CD8-positive, alpha-beta memory T cell (primary cell): ENCODE data around the gene B4GALNT4. TPM values are rescaled to one million over a fixed set of nuclear protein-coding genes. Genes with fewer than 3 reads are reported as not detected.

Experiments
- CTCF ChIA-PET: fragments of 350-600 bp; sonication (Branson Sonifier 250); formaldehyde crosslinking; loops from one replicate; lab custom pipeline; 2021; ENCODE audit warnings: antibody characterized with exemption; lab: Charles Lee
- POLR2A ChIA-PET: fragments of 350-600 bp; sonication (Branson Sonifier 250); formaldehyde crosslinking; loops from one replicate; lab custom pipeline; 2021; ENCODE audit warnings: antibody characterized with exemption; lab: Charles Lee
- DNase-seq, 5 donors: peaks; one replicate each; pipeline versions ENCODE4 v3.0.0 to v3.0.0-alpha.2; 2020 to 2022; ENCODE audit warnings: mixed read lengths in 1 of 5
- H3K27ac ChIP-seq: one replicate; pipeline ENCODE4 v1.7.0; 2013; ENCODE audit warnings: low read depth, mild to moderate bottlenecking, low read length, moderate library complexity
- H3K27me3 ChIP-seq: 2 replicates; pipeline ENCODE4 v1.7.0; 2013; ENCODE audit warnings: low read length, mild to moderate bottlenecking; ENCODE audit not compliant: insufficient read depth, poor library complexity, severe bottlenecking
- H3K36me3 ChIP-seq: 2 replicates; pipeline ENCODE4 v1.7.0; 2013; ENCODE audit warnings: mild to moderate bottlenecking, low read length, moderate library complexity; ENCODE audit not compliant: insufficient read depth
- H3K4me1 ChIP-seq: 2 replicates; pipeline ENCODE4 v1.7.0; 2013; ENCODE audit warnings: mild to moderate bottlenecking, low read length, moderate library complexity; ENCODE audit not compliant: insufficient read depth
- H3K4me3 ChIP-seq: 2 replicates; pipeline ENCODE4 v1.7.0; 2013; ENCODE audit warnings: mild to moderate bottlenecking, low read length
- H3K9me3 ChIP-seq: 2 replicates; pipeline ENCODE4 v1.7.0; 2013; ENCODE audit warnings: mild to moderate bottlenecking, low read length
- H3K27ac Mint-ChIP-seq, 8 donors: one replicate each; pipeline ENCODE4 v1.8.0; 2020 to 2021; ENCODE audit warnings: mixed read lengths in 8 of 8, mild to moderate bottlenecking in 6 of 8, inconsistent platforms in 3 of 8, moderate library complexity in 3 of 8
- H3K27me3 Mint-ChIP-seq, 2 donors: one replicate each; pipeline ENCODE4 v1.8.0; 2020 to 2021; ENCODE audit warnings: mixed read lengths in 2 of 2, mild to moderate bottlenecking in 1 of 2, moderate library complexity in 1 of 2
- H3K36me3 Mint-ChIP-seq, 3 donors: one replicate each; pipeline ENCODE4 v1.8.0; 2020 to 2021; ENCODE audit warnings: mixed read lengths in 3 of 3, inconsistent platforms in 1 of 3, mild to moderate bottlenecking in 1 of 3
- H3K4me1 Mint-ChIP-seq, 3 donors: one replicate each; pipeline ENCODE4 v1.8.0; 2020 to 2021; ENCODE audit warnings: mixed read lengths in 3 of 3, inconsistent platforms in 1 of 3, mild to moderate bottlenecking in 1 of 3
- H3K4me3 Mint-ChIP-seq, 7 donors: one replicate each; pipeline ENCODE4 v1.8.0; 2020 to 2021; ENCODE audit warnings: mixed read lengths in 7 of 7, mild to moderate bottlenecking in 6 of 7, moderate library complexity in 4 of 7, inconsistent platforms in 2 of 7
- H3K9me3 Mint-ChIP-seq, 5 donors: one replicate each; pipeline ENCODE4 v1.8.0; 2020 to 2022; ENCODE audit warnings: mixed read lengths in 5 of 5, mild to moderate bottlenecking in 3 of 5, moderate library complexity in 2 of 5, inconsistent platforms in 1 of 5
- polyA plus RNA-seq: library from polyadenylated mRNA; unstranded; fragments of 300-500 nt; fragmentation: Illumina TruSeq; gene quantifications from one replicate; pipeline ENCODE4 v1.2.3, GENCODE V29; 2021
- total RNA-seq, 2 experiments: library from RNA; stranded (reverse); gene quantifications; one replicate each; pipeline ENCODE4 v1.2.3, GENCODE V29; 2021

The B4GALNT4 gene
- total and polyA plus RNA-seq, 3 experiments from 2014 or later = 0.31 to 0.81 (median 0.47) TPM

GRCh38 chr11:363948-364761, 5.1 kb upstream of the B4GALNT4 start:
- Histone ChIP-seq H3K4me3 (peak overlapping the region; percentile 20), H3K27me3 (peaks cover 24% of the 10 kb centered on the region), H3K27ac (no peak overlapping the region), H3K36me3 (no peaks in the 10 kb centered on the region), H3K9me3 (no peaks in the 10 kb centered on the region), H3K4me1 (peaks cover 28% of the 10 kb centered on the region)
- H3K9me3 Mint-ChIP-seq = peaks cover 0 to 3% (median 0%) of the 10 kb centered on the region in 5 donors
- H3K4me1 Mint-ChIP-seq = peaks cover 19 to 27% (median 21%) of the 10 kb centered on the region in 3 donors
- peak; percentile 58 to 81 (median 65) for DNase-seq
- CTCF ChIA-PET = interaction anchor here (0.7 to 3.7 kb wide), 13 partner anchors 9 to 157 kb away, joined by 3 to 32 read pairs (median 5); partner anchors contain the start of genes BET1L, IFITM2, PTDSS2 and RIC8A
- no peaks in the 10 kb centered on the region for H3K36me3 Mint-ChIP-seq
- POLR2A ChIA-PET = interaction anchor here (0.7 to 0.9 kb wide), 2 partner anchors 50 to 57 kb away, joined by 3 to 6 read pairs; partner anchors contain the start of genes IFITM1 and IFITM2
- H3K27me3 Mint-ChIP-seq = peaks cover 23 to 31% of the 10 kb centered on the region in 2 donors
- peak overlapping the region in 6 of 7 donors; percentile 17 to 74 (median 40) for H3K4me3 Mint-ChIP-seq
- peak overlapping the region in 6 of 8 donors; percentile 58 to 79 (median 68) for H3K27ac Mint-ChIP-seq

GRCh38 chr11:364991-365725, 4.1 kb upstream of the B4GALNT4 start:
- H3K27me3 ChIP-seq = peaks cover 24% of the 10 kb centered on the region
- no peaks in the 10 kb centered on the region for H3K9me3 ChIP-seq
- DNase-seq = peak in 1 of 5 donors; percentile 33
- H3K4me1 ChIP-seq = peaks cover 23% of the 10 kb centered on the region
- Mint-ChIP-seq H3K27ac (no peak overlapping the region), H3K9me3 (peaks cover 0 to 3% (median 0%) of the 10 kb centered on the region in 5 donors), H3K4me3 (no peak overlapping the region), H3K4me1 (peaks cover 14 to 22% (median 19%) of the 10 kb centered on the region in 3 donors), H3K36me3 (no peaks in the 10 kb centered on the region), H3K27me3 (peaks cover 23 to 34% of the 10 kb centered on the region in 2 donors)
- no peak overlapping the region for H3K4me3 ChIP-seq
- H3K27ac ChIP-seq = no peak overlapping the region
- POLR2A ChIA-PET = interaction anchor here (0.9 kb wide), 1 partner anchor 39 kb away, joined by 4 read pairs; no protein-coding TSS in a partner anchor
- CTCF ChIA-PET = interaction anchor here (1.5 to 3.7 kb wide), 6 partner anchors 49 to 114 kb away, joined by 5 to 32 read pairs (median 18); partner anchors contain the start of genes IFITM2 and PTDSS2
- no peaks in the 10 kb centered on the region for H3K36me3 ChIP-seq

DNA sequence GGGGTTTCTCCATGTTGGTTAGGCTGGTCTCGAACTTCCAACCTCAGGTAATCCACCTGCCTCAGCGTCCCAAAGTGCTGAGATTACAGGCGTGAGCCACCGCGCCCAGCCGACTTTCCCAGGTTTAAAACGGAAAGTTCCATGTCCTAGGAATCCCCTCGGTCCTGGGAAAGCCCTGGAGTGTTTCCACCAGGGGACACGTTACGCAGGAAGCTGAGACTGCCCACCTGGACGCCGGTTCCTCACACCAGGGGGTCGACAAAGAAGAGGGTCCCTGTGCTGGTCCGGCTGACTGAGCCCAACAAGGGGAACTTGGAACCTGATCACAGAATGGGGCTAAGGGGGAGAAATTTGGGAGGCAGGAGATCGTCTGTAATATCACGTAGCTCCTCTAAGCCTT, 3.5 kb upstream of the B4GALNT4 start:
- H3K9me3 ChIP-seq = no peaks in the 10 kb centered on the region
- no peaks in the 10 kb centered on the region for H3K36me3 ChIP-seq
- H3K9me3 Mint-ChIP-seq = peaks cover 0 to 3% (median 0%) of the 10 kb centered on the region in 5 donors
- no peak overlapping the region for H3K4me3 ChIP-seq
- peaks cover 23% of the 10 kb centered on the region for H3K4me1 ChIP-seq
- H3K4me3 Mint-ChIP-seq = no peak overlapping the region
- H3K27ac Mint-ChIP-seq = no peak overlapping the region
- H3K27me3 Mint-ChIP-seq = peaks cover 29 to 40% of the 10 kb centered on the region in 2 donors
- no peak overlapping the region for H3K27ac ChIP-seq
- CTCF ChIA-PET = no interaction called here
- peak in 1 of 5 donors; percentile 30 for DNase-seq
- no peaks in the 10 kb centered on the region for H3K36me3 Mint-ChIP-seq
- POLR2A ChIA-PET = interaction anchor here (0.9 kb wide), 1 partner anchor 39 kb away, joined by 4 read pairs; no protein-coding TSS in a partner anchor
- H3K27me3 ChIP-seq = peaks cover 24% of the 10 kb centered on the region
- peaks cover 14 to 23% (median 22%) of the 10 kb centered on the region in 3 donors for H3K4me1 Mint-ChIP-seq

DNA sequence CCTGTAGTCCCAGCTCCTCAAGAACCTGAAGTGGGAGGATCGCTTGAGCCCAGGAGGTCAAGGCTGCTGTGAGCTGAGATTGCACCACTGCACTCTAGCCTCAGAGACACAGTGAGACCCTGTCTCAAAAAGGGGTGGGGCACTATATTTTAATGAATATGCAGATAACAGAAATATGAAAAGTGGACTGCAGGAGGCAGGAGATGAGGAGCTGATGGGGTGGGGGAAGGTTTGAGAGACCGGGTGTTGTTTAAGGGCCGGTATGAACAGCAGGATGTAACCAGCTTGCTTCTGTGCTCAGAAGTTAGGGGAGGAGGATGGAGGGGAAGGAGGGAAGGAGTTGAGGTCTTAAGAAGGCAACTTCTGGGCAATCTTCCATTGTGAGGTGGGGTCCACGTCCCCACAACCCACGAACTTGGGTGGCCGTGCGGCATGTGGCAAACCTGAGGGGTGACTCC, 1.3 kb upstream of the B4GALNT4 start:
- H3K27me3 ChIP-seq = peaks cover 24% of the 10 kb centered on the region
- no peak overlapping the region for H3K4me3 ChIP-seq
- Mint-ChIP-seq H3K36me3 (no peaks in the 10 kb centered on the region), H3K4me1 (peaks cover 14 to 23% (median 22%) of the 10 kb centered on the region in 3 donors), H3K9me3 (no peaks in the 10 kb centered on the region), H3K4me3 (peak overlapping the region; percentile 15 to 85 (median 72)), H3K27ac (peak overlapping the region in 2 of 8 donors; percentile 45 to 50), H3K27me3 (peaks cover 31 to 44% of the 10 kb centered on the region in 2 donors)
- no peak overlapping the region for H3K27ac ChIP-seq
- DNase-seq = no peak
- no peaks in the 10 kb centered on the region for H3K36me3 ChIP-seq
- peaks cover 23% of the 10 kb centered on the region for H3K4me1 ChIP-seq
- POLR2A ChIA-PET = interaction anchor here (1.4 kb wide), 1 partner anchor 117 kb away, joined by 3 read pairs; no protein-coding TSS in a partner anchor
- CTCF ChIA-PET = interaction anchor here (1.0 to 2.2 kb wide), 8 partner anchors 9 to 83 kb away, joined by 3 to 5 read pairs (median 3); no protein-coding TSS in a partner anchor
- H3K9me3 ChIP-seq = no peaks in the 10 kb centered on the region

GRCh38 chr11:368414-369335, 624 bp upstream of the B4GALNT4 start:
- Mint-ChIP-seq H3K27me3 (peaks cover 31 to 44% of the 10 kb centered on the region in 2 donors), H3K4me3 (peak overlapping the region; percentile 72 to 85 (median 78)), H3K4me1 (peaks cover 14 to 23% (median 22%) of the 10 kb centered on the region in 3 donors), H3K27ac (peak overlapping the region in 6 of 8 donors; percentile 45 to 71 (median 58)), H3K36me3 (no peaks in the 10 kb centered on the region), H3K9me3 (no peaks in the 10 kb centered on the region)
- Histone ChIP-seq H3K27ac (no peak overlapping the region), H3K4me1 (peaks cover 23% of the 10 kb centered on the region), H3K36me3 (no peaks in the 10 kb centered on the region), H3K27me3 (peaks cover 24% of the 10 kb centered on the region), H3K9me3 (no peaks in the 10 kb centered on the region), H3K4me3 (no peak overlapping the region)
- DNase-seq = no peak
- ChIA-PET POLR2A (interaction anchor here (0.8 kb wide), 1 partner anchor 28 kb away, joined by 3 read pairs; no protein-coding TSS in a partner anchor), CTCF (interaction anchor here (1.0 to 2.2 kb wide), 7 partner anchors 13 to 82 kb away, joined by 3 to 5 read pairs (median 3); no protein-coding TSS in a partner anchor)

DNA sequence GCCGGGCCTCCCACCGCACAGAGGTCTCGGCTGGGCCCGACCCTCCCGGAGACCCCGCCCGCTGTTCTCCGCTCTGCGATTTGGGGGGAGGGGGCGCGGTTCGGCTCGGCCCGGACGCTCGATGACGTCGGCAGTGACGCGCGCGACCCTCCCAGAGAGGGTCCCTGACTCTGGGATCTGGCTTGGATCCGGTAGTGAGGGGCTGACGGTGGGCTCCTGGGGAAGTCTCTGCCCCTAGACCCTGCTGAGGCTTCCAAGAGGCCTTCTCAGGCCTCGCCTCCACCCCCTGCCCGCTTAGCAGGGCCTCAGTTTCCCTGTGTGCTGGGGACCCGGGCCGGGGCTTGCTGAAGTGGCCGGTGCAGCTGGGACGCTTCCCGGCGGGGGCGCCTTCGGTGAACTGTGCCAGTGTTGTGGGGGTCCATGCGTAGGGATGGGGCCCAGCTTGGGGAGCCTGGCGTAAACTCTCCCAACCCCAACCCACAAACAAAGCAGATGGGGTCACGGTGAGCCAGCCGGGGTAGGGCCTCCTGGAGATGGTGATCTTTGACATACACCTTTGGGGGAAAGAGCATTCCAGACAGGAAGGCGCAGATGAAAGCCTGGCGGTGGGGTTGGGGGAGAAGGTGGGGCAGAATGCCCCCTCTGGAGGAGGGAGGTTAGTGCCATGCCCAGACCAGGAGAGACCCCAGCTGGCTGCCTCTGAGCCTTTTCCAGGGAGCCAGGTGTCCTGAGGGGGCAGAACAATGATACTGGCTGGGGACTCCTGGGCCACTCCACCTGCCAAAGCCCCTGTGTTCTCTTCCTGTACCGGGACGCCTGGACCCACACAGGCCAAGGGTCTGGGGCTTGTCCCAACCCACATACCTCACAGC, 1.0 kb downstream of the B4GALNT4 start:
- peaks cover 11% of the 10 kb centered on the region for H3K4me1 ChIP-seq
- peaks cover 11 to 16% (median 14%) of the 10 kb centered on the region in 3 donors for H3K4me1 Mint-ChIP-seq
- peak overlapping the region in 6 of 7 donors; percentile 43 to 86 (median 58) for H3K4me3 Mint-ChIP-seq
- CTCF ChIA-PET = no interaction called here
- peaks cover 24% of the 10 kb centered on the region for H3K27me3 ChIP-seq
- H3K27ac Mint-ChIP-seq = peak overlapping the region in 1 of 8 donors; percentile 74
- no peaks in the 10 kb centered on the region for H3K36me3 ChIP-seq
- no peaks in the 10 kb centered on the region for H3K9me3 ChIP-seq
- H3K36me3 Mint-ChIP-seq = no peaks in the 10 kb centered on the region
- DNase-seq = no peak
- peaks cover 31 to 40% of the 10 kb centered on the region in 2 donors for H3K27me3 Mint-ChIP-seq
- POLR2A ChIA-PET = no interaction called here
- no peak overlapping the region for H3K4me3 ChIP-seq
- no peaks in the 10 kb centered on the region for H3K9me3 Mint-ChIP-seq
- H3K27ac ChIP-seq = no peak overlapping the region
